Endodermal cell (in vitro differentiated cells): Measurements from ENCODE around the gene LTB4R2. TPM values are rescaled to one million over a fixed set of nuclear protein-coding genes. Genes with fewer than 3 reads are reported as not detected.

Experiments used
- DNase-seq: peaks from one replicate; pipeline ENCODE4 v3.0.0-alpha.2; 2017
- H3K27ac ChIP-seq: 2 replicates; pipeline ENCODE4 v1.5.1; 2013; ENCODE audit warnings: mild to moderate bottlenecking, low read depth, low read length, moderate library complexity
- H3K27me3 ChIP-seq: 2 replicates; pipeline ENCODE4 v1.6.1; 2013; ENCODE audit warnings: mild to moderate bottlenecking, low read length, moderate library complexity; ENCODE audit not compliant: insufficient read depth, control insufficient read depth, poor library complexity, severe bottlenecking
- H3K36me3 ChIP-seq: 2 replicates; pipeline ENCODE4 v1.7.0; 2013; ENCODE audit warnings: mild to moderate bottlenecking, low read length, moderate library complexity; ENCODE audit not compliant: control insufficient read depth, insufficient read depth
- H3K4me1 ChIP-seq: one replicate; pipeline ENCODE4 v1.7.0; 2013; ENCODE audit warnings: low read length; ENCODE audit not compliant: control insufficient read depth, insufficient read depth
- H3K4me3 ChIP-seq: 2 replicates; pipeline ENCODE4 v1.5.1; 2013; ENCODE audit warnings: mild to moderate bottlenecking, low read length, moderate library complexity
- H3K9ac ChIP-seq: 2 replicates; pipeline ENCODE4 v1.6.1; 2013; ENCODE audit warnings: mild to moderate bottlenecking, low read length, moderate library complexity; ENCODE audit not compliant: poor library complexity, severe bottlenecking; ENCODE audit errors: extremely low read depth
- H3K9me3 ChIP-seq: 2 replicates; pipeline ENCODE4 v1.6.1; 2013; ENCODE audit warnings: mild to moderate bottlenecking, low read length, moderate library complexity; ENCODE audit not compliant: control insufficient read depth
- H3K27ac Mint-ChIP-seq: 2 replicates; pipeline ENCODE4 v1.8.0; 2020; ENCODE audit warnings: mixed read lengths
- H3K27me3 Mint-ChIP-seq: 2 replicates; pipeline ENCODE4 v1.8.0; 2021; ENCODE audit warnings: mild to moderate bottlenecking, mixed read lengths; ENCODE audit not compliant: insufficient read depth
- H3K36me3 Mint-ChIP-seq: 2 replicates; pipeline ENCODE4 v1.8.0; 2020; ENCODE audit warnings: low read depth, mixed read lengths
- H3K4me1 Mint-ChIP-seq: 2 replicates; pipeline ENCODE4 v1.8.0; 2020; ENCODE audit warnings: mixed read lengths
- H3K4me3 Mint-ChIP-seq: 2 replicates; pipeline ENCODE4 v1.8.0; 2020; ENCODE audit warnings: mild to moderate bottlenecking, moderate library complexity, mixed read lengths
- H3K9me3 Mint-ChIP-seq: 2 replicates; pipeline ENCODE4 v1.8.0; 2020; ENCODE audit warnings: mild to moderate bottlenecking, mixed read lengths
- CTCF ChIP-seq: fragments of 200-600 bp; sonication (generic); conservative IDR thresholded peaks from 2 replicates; pipeline ENCODE4 v1.5.0; 2021; ENCODE audit warnings: antibody characterized with exemption, mild to moderate bottlenecking
- WGBS, 2 experiments: methylation state at CpG; one replicate each; pipeline versions ENCODE4 v1.1.5 to v1.1.7; 2013; ENCODE audit warnings: missing lambda C conversion rate in 2 of 2, mixed read lengths in 1 of 2; ENCODE audit not compliant: insufficient coverage in 1 of 2, insufficient read length in 1 of 2; 5-methylcytosine and 5-hydroxymethylcytosine counted together
- total RNA-seq, 2 donors: library from RNA; stranded (reverse); fragmentation: NEBNext Ultra II Directional in 1 of 2; extraction: Animal tissue kit (Norgen Biotek cat#: 25700) in 1 of 2; gene quantifications; 2 replicates in 1 of 2; 3 replicates in 1 of 2; pipeline ENCODE4 v1.2.1, GENCODE V29; 2021

The LTB4R2 gene
- total RNA-seq, 2 donors from 2014 or later, result 7.4 to 9.5 TPM

DNA sequence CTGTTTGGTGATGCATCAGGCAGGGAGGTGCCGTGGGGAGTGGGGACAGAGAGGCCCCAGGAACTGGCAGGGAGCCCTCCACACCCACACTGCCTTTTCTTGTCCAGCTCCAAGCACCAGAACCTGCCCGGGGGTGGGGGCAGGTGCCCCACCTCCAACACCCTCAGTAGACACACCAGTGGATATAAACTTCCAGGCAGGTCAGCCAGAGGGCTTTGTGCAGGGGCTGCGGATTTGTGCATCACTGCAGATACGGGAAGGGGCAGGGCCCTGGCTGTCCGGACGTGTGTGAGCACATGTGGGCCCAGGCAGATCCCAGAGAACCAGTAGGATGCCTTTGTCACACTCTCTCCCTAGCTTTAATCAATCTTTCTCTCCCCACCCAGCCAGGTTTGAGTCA, 45.6 kb upstream of the LTB4R2 start:
- H3K4me3 ChIP-seq, result no peak overlapping the region
- no peaks in the 10 kb centered on the region for H3K4me1 ChIP-seq
- Mint-ChIP-seq H3K27ac (no peak overlapping the region), H3K9me3 (no peaks in the 10 kb centered on the region), H3K4me1 (no peaks in the 10 kb centered on the region), H3K27me3 (no peaks in the 10 kb centered on the region), H3K36me3 (peaks cover 5% of the 10 kb centered on the region), H3K4me3 (no peak overlapping the region)
- TF ChIP-seq CTCF, result no peak
- no peaks in the 10 kb centered on the region for H3K27me3 ChIP-seq
- H3K9me3 ChIP-seq, result no peaks in the 10 kb centered on the region
- no peak for DNase-seq
- WGBS, 2 experiments, result 88% methylated on average over 6 of the region's 6 CpGs; no CpG with 5 or more reads in 1 of the 2 experiments
- H3K27ac ChIP-seq, result no peak overlapping the region
- no peaks in the 10 kb centered on the region for H3K36me3 ChIP-seq
- no peak overlapping the region for H3K9ac ChIP-seq

DNA sequence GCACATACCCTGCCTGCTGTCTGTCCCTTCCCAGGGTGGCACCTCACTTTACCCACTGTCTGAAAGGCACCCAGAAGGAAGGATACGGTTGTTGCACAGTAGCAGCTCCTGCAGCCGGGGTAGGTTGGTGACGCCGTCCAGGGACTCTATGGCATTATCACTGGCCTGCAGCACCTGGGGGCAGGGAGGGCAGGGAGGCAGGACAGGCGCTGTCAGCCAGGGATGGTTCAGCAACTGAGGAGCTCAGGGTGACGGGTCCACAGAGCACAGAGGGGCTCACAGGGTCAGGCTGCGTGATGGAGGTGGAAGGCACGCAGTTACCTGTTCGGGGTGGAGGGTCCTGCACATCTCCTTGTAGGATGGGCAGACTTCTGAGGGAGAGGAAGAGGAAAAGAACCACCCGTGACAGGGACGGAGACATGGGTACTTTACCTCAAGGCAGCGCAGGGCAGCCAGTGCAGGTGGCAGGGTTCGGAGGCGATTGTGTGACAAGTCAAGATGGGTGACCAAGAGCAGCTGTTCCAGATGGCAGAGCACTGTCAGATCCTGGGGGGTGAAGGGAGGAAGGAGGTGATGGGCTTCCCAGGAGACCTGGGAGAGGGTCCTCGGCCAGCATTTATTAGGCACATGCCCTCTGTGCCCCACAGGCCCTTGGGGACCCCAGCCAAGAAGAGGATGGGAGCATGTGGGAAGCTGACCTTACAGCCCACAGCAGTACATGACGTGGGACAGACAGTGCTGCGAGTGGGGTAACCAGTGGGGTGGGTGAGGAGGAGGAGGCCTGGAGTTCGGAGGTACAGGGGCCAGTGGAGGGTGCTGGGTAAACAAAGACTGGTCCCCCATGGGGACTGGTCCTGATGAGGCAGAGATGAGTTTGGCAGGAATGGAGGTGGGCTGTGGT, 43.3 kb upstream of the LTB4R2 start:
- Mint-ChIP-seq H3K27me3 (no peaks in the 10 kb centered on the region), H3K4me1 (no peaks in the 10 kb centered on the region), H3K9me3 (no peaks in the 10 kb centered on the region), H3K27ac (no peak overlapping the region), H3K4me3 (no peak overlapping the region), H3K36me3 (peaks cover 5% of the 10 kb centered on the region)
- no peak overlapping the region for H3K4me3 ChIP-seq
- DNase-seq, result no peak
- H3K36me3 ChIP-seq, result no peaks in the 10 kb centered on the region
- no peaks in the 10 kb centered on the region for H3K27me3 ChIP-seq
- WGBS, 2 experiments, result 92 to 95% methylated on average over 15 to 18 of the region's 18 CpGs
- H3K9me3 ChIP-seq, result no peaks in the 10 kb centered on the region
- no peak for TF ChIP-seq CTCF
- no peak overlapping the region for H3K9ac ChIP-seq
- H3K27ac ChIP-seq, result no peak overlapping the region
- no peaks in the 10 kb centered on the region for H3K4me1 ChIP-seq

- WGBS, 2 experiments, result 95 to 100% methylated on average over 6 to 9 of the region's 9 CpGs
- H3K4me3 ChIP-seq, result no peak overlapping the region
- no peaks in the 10 kb centered on the region for H3K9me3 ChIP-seq
- Mint-ChIP-seq H3K27me3 (no peaks in the 10 kb centered on the region), H3K27ac (no peak overlapping the region), H3K36me3 (peaks cover 5% of the 10 kb centered on the region), H3K4me3 (no peak overlapping the region), H3K4me1 (peaks cover 4% of the 10 kb centered on the region), H3K9me3 (no peaks in the 10 kb centered on the region)
- H3K27ac ChIP-seq, result no peak overlapping the region
- H3K36me3 ChIP-seq, result no peaks in the 10 kb centered on the region
- no peaks in the 10 kb centered on the region for H3K27me3 ChIP-seq
- no peak for DNase-seq
- no peak for TF ChIP-seq CTCF
- H3K9ac ChIP-seq, result no peak overlapping the region
- no peaks in the 10 kb centered on the region for H3K4me1 ChIP-seq
Measured at GRCh38 chr14:24267516-24267915, 42.4 kb upstream of the LTB4R2 start.
